Astrocyte of the spinal cord (primary cell): ENCODE measurements around the gene SOS1.
"Not testable (repeated sequence)": the region's sequence is repeated elsewhere in the genome, so short reads cannot be mapped to it uniquely, and the experiment has no call there.

Experiments
- DNase-seq: peaks from one replicate; pipeline ENCODE4 v3.0.0; 2011; ENCODE audit warnings: low read depth, low spot score
- H3K4me3 ChIP-seq: 2 replicates; pipeline ENCODE4 v1.5.1; 2011; ENCODE audit warnings: low read depth, mild to moderate bottlenecking, low read length, moderate library complexity
- CTCF ChIP-seq: IDR thresholded peaks from 2 replicates; pipeline ENCODE4 v1.5.1; 2012; ENCODE audit warnings: low read depth, mild to moderate bottlenecking, low read length, inconsistent platforms
- in situ Hi-C: cut with HindIII; loops from 2 replicates; pipeline ENCODE4 v1.10.0; 2017; ENCODE audit warnings: low sequenced_read_pairs

The SOS1 gene

GRCh38 chr2:39058101-39058500, 62.8 kb downstream of the SOS1 start:
- no peak for TF ChIP-seq CTCF
- in situ Hi-C loops = loop anchor here (25.0 kb wide), 1 partner anchor 154 kb away; no protein-coding TSS in a partner anchor
- no peak for DNase-seq

GRCh38 chr2:39052665-39053064, 68.2 kb downstream of the SOS1 start:
- H3K4me3 ChIP-seq, DNase-seq: not testable (repeated sequence)
- in situ Hi-C loops = loop anchor here (25.0 kb wide), 1 partner anchor 160 kb away; no protein-coding TSS in a partner anchor

More at GRCh38 chr2:39058101-39058500, 62.8 kb downstream of the SOS1 start:
- H3K4me3 ChIP-seq = no peak overlapping the region

GRCh38 chr2:39050109-39050508, 70.7 kb downstream of the SOS1 start:
- in situ Hi-C loops = loop anchor here (25.0 kb wide), 1 partner anchor 162 kb away; no protein-coding TSS in a partner anchor
- DNase-seq = peak; percentile 13
- no peak for TF ChIP-seq CTCF

GRCh38 chr2:39039072-39039471, 81.8 kb downstream of the SOS1 start:
- no peak for TF ChIP-seq CTCF
- H3K4me3 ChIP-seq = no peak overlapping the region
- in situ Hi-C loops = no loop called here
- DNase-seq = no peak

More at GRCh38 chr2:39050109-39050508, 70.7 kb downstream of the SOS1 start:
- no peak overlapping the region for H3K4me3 ChIP-seq

- TF ChIP-seq CTCF = no peak
- no peak overlapping the region for H3K4me3 ChIP-seq
- no peak for DNase-seq
- in situ Hi-C loops = no loop called here
These were observed 86.9 kb downstream of the SOS1 start for GRCh38 chr2:39033980-39034379.

- no peak for DNase-seq
- in situ Hi-C loops = no loop called here
- no peak for TF ChIP-seq CTCF
- H3K4me3 ChIP-seq = no peak overlapping the region
These were observed 93.4 kb downstream of the SOS1 start for GRCh38 chr2:39027421-39027820.

GRCh38 chr2:39024833-39025232, 96.0 kb downstream of the SOS1 start:
- no peak for TF ChIP-seq CTCF
- H3K4me3 ChIP-seq = no peak overlapping the region
- in situ Hi-C loops = no loop called here
- no peak for DNase-seq
